ENCODE measurements around the gene DLEC1.

DNA sequence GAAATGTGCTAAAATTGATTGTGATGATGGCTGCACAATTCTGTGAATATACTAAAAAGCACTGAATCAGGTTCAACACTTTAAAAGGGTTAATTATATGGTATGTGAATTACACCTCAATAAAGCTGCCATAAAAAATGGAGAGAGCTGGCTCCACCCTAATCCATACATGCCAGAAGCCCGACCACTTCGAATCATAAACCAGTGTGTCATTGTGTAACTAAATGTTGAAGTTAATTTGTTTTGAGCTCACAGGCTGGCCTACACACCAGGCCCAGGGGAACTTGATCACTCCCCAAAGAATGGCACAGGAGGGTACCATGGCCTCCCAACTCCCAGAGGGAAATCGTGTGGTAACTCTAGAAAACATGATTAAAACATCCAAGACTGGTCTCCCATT, 23.5 kb upstream of the DLEC1 start:
- TF ChIP-seq, protein P1, sequence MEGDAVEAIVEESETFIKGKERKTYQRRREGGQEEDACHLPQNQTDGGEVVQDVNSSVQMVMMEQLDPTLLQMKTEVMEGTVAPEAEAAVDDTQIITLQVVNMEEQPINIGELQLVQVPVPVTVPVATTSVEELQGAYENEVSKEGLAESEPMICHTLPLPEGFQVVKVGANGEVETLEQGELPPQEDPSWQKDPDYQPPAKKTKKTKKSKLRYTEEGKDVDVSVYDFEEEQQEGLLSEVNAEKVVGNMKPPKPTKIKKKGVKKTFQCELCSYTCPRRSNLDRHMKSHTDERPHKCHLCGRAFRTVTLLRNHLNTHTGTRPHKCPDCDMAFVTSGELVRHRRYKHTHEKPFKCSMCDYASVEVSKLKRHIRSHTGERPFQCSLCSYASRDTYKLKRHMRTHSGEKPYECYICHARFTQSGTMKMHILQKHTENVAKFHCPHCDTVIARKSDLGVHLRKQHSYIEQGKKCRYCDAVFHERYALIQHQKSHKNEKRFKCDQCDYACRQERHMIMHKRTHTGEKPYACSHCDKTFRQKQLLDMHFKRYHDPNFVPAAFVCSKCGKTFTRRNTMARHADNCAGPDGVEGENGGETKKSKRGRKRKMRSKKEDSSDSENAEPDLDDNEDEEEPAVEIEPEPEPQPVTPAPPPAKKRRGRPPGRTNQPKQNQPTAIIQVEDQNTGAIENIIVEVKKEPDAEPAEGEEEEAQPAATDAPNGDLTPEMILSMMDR (IDR thresholded peaks at IDR 0.05): no peak
- TF ChIP-seq POLR2A (IDR thresholded peaks at IDR 0.05): no peak
